Stomach (tissue), 9 donors: ENCODE data around the gene VOPP1. TPM values are rescaled to one million over a fixed set of nuclear protein-coding genes. Genes with fewer than 3 reads are reported as not detected.

Experiments
- DNase-seq, 2 donors: peaks; one replicate each; pipeline versions ENCODE4 v3.0.0 to v3.0.0-alpha.2; 2013 to 2019
- H3K27ac ChIP-seq, 5 donors: fragments of 200-600 bp in 4 of 5; sonication (generic) in 4 of 5; one replicate each; pipeline ENCODE4 v1.5.1; 2013 to 2019; ENCODE audit warnings: mild to moderate bottlenecking in 1 of 5, moderate library complexity in 1 of 5
- H3K27me3 ChIP-seq, 3 donors: fragments of 200-600 bp; sonication (generic); one replicate each; pipeline ENCODE4 v1.5.1; 2017 to 2019; ENCODE audit warnings: mixed run types in 1 of 3
- H3K36me3 ChIP-seq, 4 donors: fragments of 200-600 bp; sonication (generic); 1 replicate in 3 of 4; 2 replicates in 1 of 4; pipeline ENCODE4 v1.5.1; 2016 to 2019
- H3K4me1 ChIP-seq, 4 donors: fragments of 200-600 bp; sonication (generic); one replicate each; pipeline ENCODE4 v1.5.1; 2016 to 2019
- H3K4me3 ChIP-seq, 4 donors: fragments of 200-600 bp; sonication (generic) in 3 of 4; one replicate each; pipeline ENCODE4 v1.5.1; 2016 to 2019; ENCODE audit warnings: mild to moderate bottlenecking in 1 of 4
- H3K9me3 ChIP-seq, 4 donors: fragments of 200-600 bp; sonication (generic); one replicate each; pipeline ENCODE4 v1.5.1; 2016 to 2019
- EP300 ChIP-seq: sonication (generic); formaldehyde crosslinking; IDR thresholded peaks from one replicate; pipeline ENCODE4 v1.6.1; 2017; ENCODE audit warnings: antibody characterized with exemption
- POLR2A ChIP-seq, 4 donors: fragments of 450-650 bp; IDR thresholded peaks; one replicate each; pipeline ENCODE4 v1.6.1; 2016; ENCODE audit warnings: antibody characterized with exemption in 4 of 4, control low read depth in 2 of 4, mild to moderate bottlenecking in 1 of 4, moderate library complexity in 1 of 4
- POLR2AphosphoS5 ChIP-seq, 3 donors: sonication (generic); formaldehyde crosslinking; IDR thresholded peaks; one replicate each; pipeline ENCODE4 v1.6.1; 2016; ENCODE audit warnings: antibody characterized with exemption in 3 of 3
- WGBS, 5 donors: extraction: QIAGEN DNeasy Blood & Tissue Kit in 3 of 5; methylation state at CpG; one replicate each; pipeline versions ENCODE4 v1.1.5 to v1.1.7; 2013 to 2018; 5-methylcytosine and 5-hydroxymethylcytosine counted together
- intact Hi-C: fragments of 100-400 bp; cut with DNase I; formaldehyde crosslinking; loops from one replicate; pipeline ENCODE4 v1.15.1; 2023; ENCODE audit warnings: low total_unique reads
- polyA plus RNA-seq, 3 donors: library from polyadenylated mRNA; stranded (reverse); fragments of 200-250 nt; gene quantifications; one replicate each; pipeline ENCODE4 v1.2.3, GENCODE V29; 2013
- total RNA-seq, 5 donors: library from RNA; depleted of rRNA; stranded (reverse); fragments of >200 nt; gene quantifications; one replicate each; pipeline versions ENCODE4 v1.1.0 to v1.2.3, GENCODE V29; 2014 to 2016
- TF ChIP-seq, protein P1 (sequence below), 7 experiments: fragments of 450-650 bp in 4 of 7; fragments of 200-600 bp in 3 of 7; sonication (generic) in 3 of 7; IDR thresholded peaks; one replicate each; pipeline ENCODE4 v1.5.1; 2016 to 2019; ENCODE audit warnings: antibody characterized with exemption in 7 of 7, control low read depth in 2 of 7, mild to moderate bottlenecking in 1 of 7
- donor health status: healthy with polysubstance abuse.
- donor health status: Bipolar disorder and iron deficiency.
- donor health status: healthy.

VOPP1 gene
- total and polyA plus RNA-seq, 8 donors, result 14.0 to 117 (median 37.0) TPM

DNA sequence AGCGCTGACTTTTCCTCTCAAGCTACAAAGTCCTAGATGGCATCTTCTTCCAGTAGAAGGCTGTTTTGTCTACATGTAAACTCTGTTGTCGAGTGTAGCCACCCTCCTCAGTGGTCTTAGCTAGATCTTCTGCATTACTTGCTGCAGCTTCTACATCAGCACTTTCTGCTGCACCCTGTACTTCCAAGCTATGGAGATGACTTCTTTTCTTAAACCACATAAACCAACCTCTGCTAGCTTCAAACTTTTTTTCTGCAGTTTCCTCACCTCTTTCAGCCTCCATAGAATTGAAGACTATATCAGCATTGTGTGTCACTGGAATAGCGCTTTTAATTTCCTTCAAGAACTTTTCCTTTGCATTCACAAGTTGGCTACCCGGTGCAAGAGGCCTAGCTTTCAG is 119.3 kb downstream of the VOPP1 start:
- DNase-seq, result no peak
- Histone ChIP-seq H3K4me3 (no peak overlapping the region), H3K27ac (no peak overlapping the region), H3K36me3 (no peaks in the 10 kb centered on the region), H3K9me3 (peaks cover 0 to 21% (median 4%) of the 10 kb centered on the region in 4 donors), H3K4me1 (no peaks in the 10 kb centered on the region), H3K27me3 (peaks cover 0 to 18% (median 0%) of the 10 kb centered on the region in 3 donors)
- intact Hi-C loops, result no loop called here
- TF ChIP-seq, protein P1, sequence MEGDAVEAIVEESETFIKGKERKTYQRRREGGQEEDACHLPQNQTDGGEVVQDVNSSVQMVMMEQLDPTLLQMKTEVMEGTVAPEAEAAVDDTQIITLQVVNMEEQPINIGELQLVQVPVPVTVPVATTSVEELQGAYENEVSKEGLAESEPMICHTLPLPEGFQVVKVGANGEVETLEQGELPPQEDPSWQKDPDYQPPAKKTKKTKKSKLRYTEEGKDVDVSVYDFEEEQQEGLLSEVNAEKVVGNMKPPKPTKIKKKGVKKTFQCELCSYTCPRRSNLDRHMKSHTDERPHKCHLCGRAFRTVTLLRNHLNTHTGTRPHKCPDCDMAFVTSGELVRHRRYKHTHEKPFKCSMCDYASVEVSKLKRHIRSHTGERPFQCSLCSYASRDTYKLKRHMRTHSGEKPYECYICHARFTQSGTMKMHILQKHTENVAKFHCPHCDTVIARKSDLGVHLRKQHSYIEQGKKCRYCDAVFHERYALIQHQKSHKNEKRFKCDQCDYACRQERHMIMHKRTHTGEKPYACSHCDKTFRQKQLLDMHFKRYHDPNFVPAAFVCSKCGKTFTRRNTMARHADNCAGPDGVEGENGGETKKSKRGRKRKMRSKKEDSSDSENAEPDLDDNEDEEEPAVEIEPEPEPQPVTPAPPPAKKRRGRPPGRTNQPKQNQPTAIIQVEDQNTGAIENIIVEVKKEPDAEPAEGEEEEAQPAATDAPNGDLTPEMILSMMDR (IDR thresholded peaks at IDR 0.05), result no peak
- no peak for TF ChIP-seq POLR2A (IDR thresholded peaks at IDR 0.05)
- TF ChIP-seq EP300, result no peak
- TF ChIP-seq POLR2AphosphoS5 (IDR thresholded peaks at IDR 0.05), result no peak
- 81 to 96% (median 95%) methylated on average over 4 of the region's 4 CpGs for WGBS, 5 donors

DNA sequence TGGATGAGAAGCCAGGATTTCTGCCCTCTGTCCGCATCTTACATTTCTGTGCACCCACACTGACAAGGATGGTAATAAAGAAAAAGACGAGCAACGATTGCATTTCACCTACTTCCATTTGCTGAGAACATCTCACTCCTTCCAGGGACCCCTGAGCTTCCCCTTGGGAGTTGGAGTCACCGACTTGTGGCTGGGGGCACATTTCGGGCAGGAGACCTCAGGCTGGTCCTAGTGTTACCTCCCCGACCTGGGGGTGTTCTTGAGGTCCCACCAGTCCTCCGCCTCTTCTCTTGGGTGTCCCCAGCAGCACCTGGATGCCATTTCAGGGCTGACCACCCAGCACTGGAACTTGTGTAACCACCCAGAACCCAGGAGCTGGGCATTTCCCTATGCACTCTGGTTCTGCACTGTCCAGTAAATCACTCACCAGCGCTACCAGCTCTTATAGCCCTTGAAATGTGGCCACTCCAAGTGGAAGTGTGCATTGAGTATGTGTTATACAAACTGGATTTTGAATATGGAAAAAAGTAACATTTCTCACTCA is 122.2 kb downstream of the VOPP1 start:
- Histone ChIP-seq H3K9me3 (no peaks in the 10 kb centered on the region), H3K27me3 (peaks cover 0 to 18% (median 0%) of the 10 kb centered on the region in 3 donors), H3K27ac (no peak overlapping the region), H3K4me3 (no peak overlapping the region), H3K4me1 (no peaks in the 10 kb centered on the region), H3K36me3 (no peaks in the 10 kb centered on the region)
- DNase-seq, result no peak
- TF ChIP-seq, protein P1 (IDR thresholded peaks at IDR 0.05), result no peak
- TF ChIP-seq POLR2A (IDR thresholded peaks at IDR 0.05), result no peak
- no peak for TF ChIP-seq POLR2AphosphoS5 (IDR thresholded peaks at IDR 0.05)
- no peak for TF ChIP-seq EP300
- WGBS, 5 donors, result 93 to 98% (median 95%) methylated on average over 8 of the region's 8 CpGs
- intact Hi-C loops, result no loop called here

DNA sequence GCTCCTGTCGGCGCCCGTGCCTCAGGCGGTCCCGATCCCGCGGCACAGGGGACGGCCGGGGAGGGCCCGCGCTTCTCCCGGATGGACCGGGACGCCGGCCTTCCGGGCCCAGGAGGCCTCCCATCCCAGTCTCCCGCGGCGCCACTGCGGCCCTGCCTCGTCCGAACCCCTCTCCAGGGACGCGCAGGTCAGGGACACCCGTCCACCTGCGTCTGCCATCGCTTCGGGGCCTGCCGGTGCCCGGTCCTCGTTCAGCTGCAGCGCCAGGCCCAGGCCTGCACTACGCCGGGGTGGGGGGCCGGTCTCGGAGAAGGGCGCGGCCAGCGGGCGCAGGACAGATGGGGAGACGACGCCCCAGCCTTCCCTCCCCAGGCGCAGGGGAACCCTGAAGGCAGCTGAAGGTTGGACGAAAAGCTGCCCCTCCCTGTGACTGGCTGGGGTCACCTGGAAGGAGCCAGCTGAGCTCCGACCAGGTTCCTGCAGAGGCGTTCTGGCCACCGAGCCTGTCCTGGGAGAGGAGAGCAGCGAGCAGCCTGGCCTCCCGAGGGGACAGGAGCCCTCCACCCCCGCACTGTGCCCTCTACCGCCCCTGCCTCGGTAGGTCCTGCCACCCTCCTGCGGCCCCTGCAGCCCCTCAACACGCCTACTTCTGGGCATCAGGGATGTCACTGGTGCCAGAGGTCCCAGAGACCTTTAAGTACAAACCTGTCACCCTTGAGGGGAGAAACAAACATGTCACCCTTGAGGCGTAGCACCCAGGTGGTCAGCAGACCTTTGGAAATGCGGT is 122.9 kb downstream of the VOPP1 start:
- no peak overlapping the region for H3K27ac ChIP-seq
- no peak for TF ChIP-seq POLR2AphosphoS5 (IDR thresholded peaks at IDR 0.05)
- TF ChIP-seq, protein P1 (IDR thresholded peaks at IDR 0.05), result no peak
- no peak for TF ChIP-seq EP300
- no peak for TF ChIP-seq POLR2A (IDR thresholded peaks at IDR 0.05)
- intact Hi-C loops, result no loop called here
- H3K27me3 ChIP-seq, result peaks cover 0 to 18% (median 0%) of the 10 kb centered on the region in 3 donors
- 38 to 53% (median 50%) methylated on average over 19 to 56 of the region's 56 CpGs for WGBS, 5 donors
- no peaks in the 10 kb centered on the region for H3K4me1 ChIP-seq
- DNase-seq, result no peak
- H3K9me3 ChIP-seq, result no peaks in the 10 kb centered on the region
- H3K4me3 ChIP-seq, result no peak overlapping the region
- H3K36me3 ChIP-seq, result no peaks in the 10 kb centered on the region

DNA sequence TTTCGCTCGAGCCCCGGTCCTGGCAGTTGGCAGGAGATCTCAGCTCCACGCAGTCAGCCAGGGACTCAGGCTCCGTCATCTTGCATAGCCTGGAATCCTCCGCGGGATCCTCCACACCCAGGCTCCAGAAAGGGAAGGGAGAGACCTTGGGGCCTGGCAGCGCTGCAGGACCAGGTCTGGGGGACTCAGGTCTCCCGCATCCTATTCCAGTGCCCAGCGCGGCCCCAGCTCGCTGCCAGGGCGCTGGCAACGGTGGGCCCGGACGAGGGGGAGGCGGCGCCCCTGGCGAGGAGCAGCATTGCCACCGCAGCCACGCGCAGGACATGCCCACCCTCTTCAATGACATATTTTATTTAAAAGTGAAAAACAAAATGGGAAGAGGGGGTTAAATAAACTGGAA is 123.8 kb downstream of the VOPP1 start:
- Histone ChIP-seq H3K27ac (no peak overlapping the region), H3K27me3 (peaks cover 0 to 18% (median 0%) of the 10 kb centered on the region in 3 donors), H3K9me3 (no peaks in the 10 kb centered on the region), H3K4me3 (no peak overlapping the region), H3K4me1 (no peaks in the 10 kb centered on the region), H3K36me3 (no peaks in the 10 kb centered on the region)
- intact Hi-C loops, result no loop called here
- 82 to 94% (median 86%) methylated on average over 9 to 22 of the region's 22 CpGs for WGBS, 5 donors
- TF ChIP-seq POLR2AphosphoS5 (IDR thresholded peaks at IDR 0.05) (no peak), POLR2A (IDR thresholded peaks at IDR 0.05) (no peak), EP300 (no peak)
- TF ChIP-seq, protein P1 (IDR thresholded peaks at IDR 0.05), result no peak
- DNase-seq, result no peak
